GM23338 (cell line): ENCODE measurements around the gene PEDS1. TPM values are rescaled to one million over a fixed set of nuclear protein-coding genes. Genes with fewer than 3 reads are reported as not detected.

Experiments used
- ATAC-seq: fragments of 200-7000 bp; cut with Tn5 transposase; 3 replicates; pipeline ENCODE4 v1.9.1; 2020
- DNase-seq: peaks from one replicate; pipeline ENCODE4 v3.0.0-alpha.2; 2015; ENCODE audit warnings: low spot score
- H2AFZ ChIP-seq: fragments of 200-600 bp; sonication (generic); 2 replicates; pipeline ENCODE4 v1.8.0; 2016; ENCODE audit warnings: antibody characterized with exemption, mild to moderate bottlenecking, moderate library complexity
- H3F3A ChIP-seq: fragments of 200-600 bp; sonication (generic); replicated peaks from 2 replicates; pipeline ENCODE4 v1.8.0; 2017; ENCODE audit warnings: antibody characterized with exemption, mixed run types, low read depth
- H3K27ac ChIP-seq: fragments of 200-600 bp; sonication (generic); 2 replicates; pipeline ENCODE4 v1.6.1; 2016; ENCODE audit warnings: low read depth
- H3K27me3 ChIP-seq: fragments of 200-600 bp; sonication (generic); 2 replicates; pipeline ENCODE4 v1.8.0; 2016; ENCODE audit warnings: mild to moderate bottlenecking, mixed run types, moderate library complexity; ENCODE audit not compliant: insufficient read depth
- H3K36me3 ChIP-seq: fragments of 200-600 bp; sonication (generic); 2 replicates; pipeline ENCODE4 v1.8.0; 2016; ENCODE audit warnings: mild to moderate bottlenecking; ENCODE audit not compliant: insufficient read depth
- H3K4me1 ChIP-seq: fragments of 200-600 bp; sonication (generic); 2 replicates; pipeline ENCODE4 v1.8.0; 2016; ENCODE audit warnings: mild to moderate bottlenecking, moderate library complexity; ENCODE audit not compliant: insufficient read depth
- H3K4me2 ChIP-seq: fragments of 200-600 bp; sonication (generic); 2 replicates; pipeline ENCODE4 v1.7.1; 2017; ENCODE audit warnings: mixed run types
- H3K4me3 ChIP-seq: fragments of 200-600 bp; sonication (generic); 2 replicates; pipeline ENCODE4 v1.6.1; 2016; ENCODE audit warnings: mixed run types
- H3K79me2 ChIP-seq: fragments of 200-600 bp; sonication (generic); replicated peaks from 2 replicates; pipeline ENCODE4 v1.8.0; 2017; ENCODE audit warnings: mild to moderate bottlenecking; ENCODE audit not compliant: insufficient read depth
- H3K9me2 ChIP-seq: fragments of 200-600 bp; sonication (generic); 2 replicates; pipeline ENCODE4 v1.8.0; 2017; ENCODE audit not compliant: insufficient read depth
- H4K20me1 ChIP-seq: fragments of 200-600 bp; sonication (generic); replicated peaks from 2 replicates; pipeline ENCODE4 v1.8.0; 2017; ENCODE audit warnings: mild to moderate bottlenecking; ENCODE audit not compliant: insufficient read depth
- H3K27ac Mint-ChIP-seq: 2 replicates; pipeline ENCODE4 v1.8.0; 2020; ENCODE audit warnings: inconsistent platforms, mild to moderate bottlenecking, moderate library complexity, mixed read lengths
- H3K27me3 Mint-ChIP-seq: 3 replicates; pipeline ENCODE4 v1.8.0; 2022; ENCODE audit warnings: low read depth, mild to moderate bottlenecking, moderate library complexity, mixed read lengths, inconsistent platforms; ENCODE audit not compliant: insufficient read depth, poor library complexity
- H3K36me3 Mint-ChIP-seq: 3 replicates; pipeline ENCODE4 v1.8.0; 2021; ENCODE audit warnings: low read depth, mild to moderate bottlenecking, inconsistent platforms, moderate library complexity, mixed read lengths
- H3K4me1 Mint-ChIP-seq: 3 replicates; pipeline ENCODE4 v1.8.0; 2020; ENCODE audit warnings: mild to moderate bottlenecking, inconsistent platforms, mixed read lengths
- H3K4me3 Mint-ChIP-seq: 3 replicates; pipeline ENCODE4 v1.8.0; 2021; ENCODE audit warnings: moderate library complexity, mild to moderate bottlenecking, inconsistent platforms, mixed read lengths
- H3K9me3 Mint-ChIP-seq: 3 replicates; pipeline ENCODE4 v1.8.0; 2020; ENCODE audit warnings: moderate library complexity, mild to moderate bottlenecking, inconsistent platforms, mixed read lengths
- CREB1 ChIP-seq: fragments of 250-450 bp; sonication (Bioruptor Pico); IDR thresholded peaks from 2 replicates; pipeline ENCODE4 v1.5.0; 2020; ENCODE audit warnings: low read depth, mild to moderate bottlenecking, moderate library complexity
- EZH2 ChIP-seq: fragments of 200-600 bp; sonication (generic); IDR thresholded peaks from one replicate; pipeline ENCODE4 v1.8.0; 2017; ENCODE audit warnings: antibody characterized with exemption, mild to moderate bottlenecking, low read depth; ENCODE audit not compliant: unreplicated experiment
- EZH2phosphoT487 ChIP-seq: fragments of 200-600 bp; sonication (generic); IDR thresholded peaks from one replicate; pipeline ENCODE4 v1.8.1; 2018; ENCODE audit warnings: antibody characterized with exemption; ENCODE audit not compliant: unreplicated experiment
- NANOG ChIP-seq: IDR thresholded peaks from 2 replicates; pipeline ENCODE4 v1.6.1; 2016; ENCODE audit warnings: antibody characterized with exemption, borderline replicate concordance
- POLR2AphosphoS5 ChIP-seq: IDR thresholded peaks from 2 replicates; pipeline ENCODE4 v1.6.1; 2016; ENCODE audit warnings: antibody characterized with exemption, low read depth
- STAT1 ChIP-seq: IDR thresholded peaks from one replicate; pipeline ENCODE4 v1.6.1; 2016; ENCODE audit warnings: antibody characterized with exemption; ENCODE audit not compliant: unreplicated experiment
- ZNF114 ChIP-seq: fragments of 250-450 bp; sonication (Bioruptor Pico); IDR thresholded peaks from 2 replicates; pipeline ENCODE4 v1.5.0; 2020; ENCODE audit warnings: mild to moderate bottlenecking, moderate library complexity
- ZNF331 ChIP-seq: fragments of 250-450 bp; sonication (Bioruptor Pico); IDR thresholded peaks from 2 replicates; pipeline ENCODE4 v1.5.0; 2020; ENCODE audit warnings: low read depth, mild to moderate bottlenecking, moderate library complexity
- polyA plus RNA-seq: library from polyadenylated mRNA; unstranded; fragments of >200 nt; fragmentation: Nextera tagmentation; extraction: Ambion mirVana; gene quantifications from 2 replicates; pipeline ENCODE4 v1.2.1, GENCODE V29; 2016
- total RNA-seq: library from RNA; depleted of rRNA; stranded (reverse); fragments of >200 nt; shearing (Covaris generic); gene quantifications from 2 replicates; pipeline ENCODE4 v1.2.3, GENCODE V29; 2014
- TF ChIP-seq, protein P1 (sequence below): IDR thresholded peaks from one replicate; pipeline ENCODE4 v1.6.1; 2018; ENCODE audit warnings: antibody characterized with exemption; ENCODE audit not compliant: unreplicated experiment
- TF ChIP-seq, protein P2 (sequence below): IDR thresholded peaks from 2 replicates; pipeline ENCODE4 v1.6.1; 2016; ENCODE audit warnings: antibody characterized with exemption
- TF ChIP-seq, protein P3 (sequence below), 2 experiments: fragments of 200-600 bp in 1 of 2; sonication (generic) in 1 of 2; conservative IDR thresholded peaks; 2 replicates each; pipeline versions ENCODE4 v1.5.1 to v1.6.1; 2016 to 2017; ENCODE audit warnings: antibody characterized with exemption in 2 of 2, low read depth in 2 of 2, mild to moderate bottlenecking in 2 of 2, moderate library complexity in 1 of 2
- TF ChIP-seq, protein P4 (sequence below): fragments of 250-450 bp; sonication (Bioruptor Pico); IDR thresholded peaks from 2 replicates; pipeline ENCODE4 v1.5.0; 2020; ENCODE audit warnings: mild to moderate bottlenecking, moderate library complexity

PEDS1 gene
- total and polyA plus RNA-seq, 2 experiments from 2014 or later = 34.5 to 43.6 TPM

DNA sequence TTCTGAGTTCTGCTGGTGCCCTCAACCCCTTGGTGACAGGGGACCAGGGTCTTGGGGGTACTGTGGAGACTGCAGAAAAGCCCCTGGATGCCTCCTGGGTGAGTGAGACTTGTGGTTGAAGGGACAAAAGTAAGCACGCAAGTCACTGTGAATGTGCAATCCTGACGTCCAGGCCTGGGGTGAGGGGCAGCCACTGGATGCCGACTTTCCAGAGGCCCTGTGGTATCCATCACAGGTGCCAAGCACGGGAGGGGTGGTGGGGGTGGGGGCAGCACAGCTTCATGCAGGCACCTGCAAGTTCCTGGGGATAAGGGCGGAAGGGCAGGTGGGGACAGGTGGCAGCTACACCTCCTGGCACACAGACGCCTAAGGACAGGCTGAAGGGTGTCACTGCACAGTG, 20.5 kb downstream of the PEDS1 start:
- no peaks in the 10 kb centered on the region for H3K27me3 ChIP-seq
- no peaks in the 10 kb centered on the region; the same call in 1 of the 2 replicates for H3K36me3 ChIP-seq
- H3K36me3 Mint-ChIP-seq = peaks cover 37% of the 10 kb centered on the region
- H3F3A ChIP-seq = no peaks in the 10 kb centered on the region
- H3K9me2 ChIP-seq = no peaks in the 10 kb centered on the region
- peaks cover 4% of the 10 kb centered on the region; the same call in 2 of the 3 replicates for H3K4me1 Mint-ChIP-seq
- no peaks in the 10 kb centered on the region; the same call in 1 of the 2 replicates for H3K79me2 ChIP-seq
- H4K20me1 ChIP-seq = peaks cover 9% of the 10 kb centered on the region
- no peaks in the 10 kb centered on the region for H3K9me3 Mint-ChIP-seq
- H3K4me3 ChIP-seq = no peak overlapping the region
- H3K27ac Mint-ChIP-seq = no peak overlapping the region
- DNase-seq (no peak), ATAC-seq (no peak)
- H2AFZ ChIP-seq = no peak overlapping the region
- no peak overlapping the region for H3K4me3 Mint-ChIP-seq
- no peak overlapping the region for H3K27ac ChIP-seq
- H3K4me1 ChIP-seq = no peaks in the 10 kb centered on the region
- H3K4me2 ChIP-seq = no peak overlapping the region
- H3K27me3 Mint-ChIP-seq = peaks cover 5% of the 10 kb centered on the region
- TF ChIP-seq CREB1 (CRISPR knock-in tag) (no peak), EZH2phosphoT487 (no peak), NANOG (no peak), POLR2AphosphoS5 (no peak), STAT1 (no peak), ZNF331 (no peak), EZH2 (no peak), ZNF114 (CRISPR knock-in tag) (no peak)
- TF ChIP-seq, protein P1, sequence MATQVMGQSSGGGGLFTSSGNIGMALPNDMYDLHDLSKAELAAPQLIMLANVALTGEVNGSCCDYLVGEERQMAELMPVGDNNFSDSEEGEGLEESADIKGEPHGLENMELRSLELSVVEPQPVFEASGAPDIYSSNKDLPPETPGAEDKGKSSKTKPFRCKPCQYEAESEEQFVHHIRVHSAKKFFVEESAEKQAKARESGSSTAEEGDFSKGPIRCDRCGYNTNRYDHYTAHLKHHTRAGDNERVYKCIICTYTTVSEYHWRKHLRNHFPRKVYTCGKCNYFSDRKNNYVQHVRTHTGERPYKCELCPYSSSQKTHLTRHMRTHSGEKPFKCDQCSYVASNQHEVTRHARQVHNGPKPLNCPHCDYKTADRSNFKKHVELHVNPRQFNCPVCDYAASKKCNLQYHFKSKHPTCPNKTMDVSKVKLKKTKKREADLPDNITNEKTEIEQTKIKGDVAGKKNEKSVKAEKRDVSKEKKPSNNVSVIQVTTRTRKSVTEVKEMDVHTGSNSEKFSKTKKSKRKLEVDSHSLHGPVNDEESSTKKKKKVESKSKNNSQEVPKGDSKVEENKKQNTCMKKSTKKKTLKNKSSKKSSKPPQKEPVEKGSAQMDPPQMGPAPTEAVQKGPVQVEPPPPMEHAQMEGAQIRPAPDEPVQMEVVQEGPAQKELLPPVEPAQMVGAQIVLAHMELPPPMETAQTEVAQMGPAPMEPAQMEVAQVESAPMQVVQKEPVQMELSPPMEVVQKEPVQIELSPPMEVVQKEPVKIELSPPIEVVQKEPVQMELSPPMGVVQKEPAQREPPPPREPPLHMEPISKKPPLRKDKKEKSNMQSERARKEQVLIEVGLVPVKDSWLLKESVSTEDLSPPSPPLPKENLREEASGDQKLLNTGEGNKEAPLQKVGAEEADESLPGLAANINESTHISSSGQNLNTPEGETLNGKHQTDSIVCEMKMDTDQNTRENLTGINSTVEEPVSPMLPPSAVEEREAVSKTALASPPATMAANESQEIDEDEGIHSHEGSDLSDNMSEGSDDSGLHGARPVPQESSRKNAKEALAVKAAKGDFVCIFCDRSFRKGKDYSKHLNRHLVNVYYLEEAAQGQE = no peak
- TF ChIP-seq, protein P2, sequence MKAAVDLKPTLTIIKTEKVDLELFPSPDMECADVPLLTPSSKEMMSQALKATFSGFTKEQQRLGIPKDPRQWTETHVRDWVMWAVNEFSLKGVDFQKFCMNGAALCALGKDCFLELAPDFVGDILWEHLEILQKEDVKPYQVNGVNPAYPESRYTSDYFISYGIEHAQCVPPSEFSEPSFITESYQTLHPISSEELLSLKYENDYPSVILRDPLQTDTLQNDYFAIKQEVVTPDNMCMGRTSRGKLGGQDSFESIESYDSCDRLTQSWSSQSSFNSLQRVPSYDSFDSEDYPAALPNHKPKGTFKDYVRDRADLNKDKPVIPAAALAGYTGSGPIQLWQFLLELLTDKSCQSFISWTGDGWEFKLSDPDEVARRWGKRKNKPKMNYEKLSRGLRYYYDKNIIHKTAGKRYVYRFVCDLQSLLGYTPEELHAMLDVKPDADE = no peak
- TF ChIP-seq, protein P3, sequence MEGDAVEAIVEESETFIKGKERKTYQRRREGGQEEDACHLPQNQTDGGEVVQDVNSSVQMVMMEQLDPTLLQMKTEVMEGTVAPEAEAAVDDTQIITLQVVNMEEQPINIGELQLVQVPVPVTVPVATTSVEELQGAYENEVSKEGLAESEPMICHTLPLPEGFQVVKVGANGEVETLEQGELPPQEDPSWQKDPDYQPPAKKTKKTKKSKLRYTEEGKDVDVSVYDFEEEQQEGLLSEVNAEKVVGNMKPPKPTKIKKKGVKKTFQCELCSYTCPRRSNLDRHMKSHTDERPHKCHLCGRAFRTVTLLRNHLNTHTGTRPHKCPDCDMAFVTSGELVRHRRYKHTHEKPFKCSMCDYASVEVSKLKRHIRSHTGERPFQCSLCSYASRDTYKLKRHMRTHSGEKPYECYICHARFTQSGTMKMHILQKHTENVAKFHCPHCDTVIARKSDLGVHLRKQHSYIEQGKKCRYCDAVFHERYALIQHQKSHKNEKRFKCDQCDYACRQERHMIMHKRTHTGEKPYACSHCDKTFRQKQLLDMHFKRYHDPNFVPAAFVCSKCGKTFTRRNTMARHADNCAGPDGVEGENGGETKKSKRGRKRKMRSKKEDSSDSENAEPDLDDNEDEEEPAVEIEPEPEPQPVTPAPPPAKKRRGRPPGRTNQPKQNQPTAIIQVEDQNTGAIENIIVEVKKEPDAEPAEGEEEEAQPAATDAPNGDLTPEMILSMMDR (conservative IDR thresholded peaks at IDR 0.05; ENCODE audit: low read depth in 2 of 2) = no peak
- TF ChIP-seq, protein P4, sequence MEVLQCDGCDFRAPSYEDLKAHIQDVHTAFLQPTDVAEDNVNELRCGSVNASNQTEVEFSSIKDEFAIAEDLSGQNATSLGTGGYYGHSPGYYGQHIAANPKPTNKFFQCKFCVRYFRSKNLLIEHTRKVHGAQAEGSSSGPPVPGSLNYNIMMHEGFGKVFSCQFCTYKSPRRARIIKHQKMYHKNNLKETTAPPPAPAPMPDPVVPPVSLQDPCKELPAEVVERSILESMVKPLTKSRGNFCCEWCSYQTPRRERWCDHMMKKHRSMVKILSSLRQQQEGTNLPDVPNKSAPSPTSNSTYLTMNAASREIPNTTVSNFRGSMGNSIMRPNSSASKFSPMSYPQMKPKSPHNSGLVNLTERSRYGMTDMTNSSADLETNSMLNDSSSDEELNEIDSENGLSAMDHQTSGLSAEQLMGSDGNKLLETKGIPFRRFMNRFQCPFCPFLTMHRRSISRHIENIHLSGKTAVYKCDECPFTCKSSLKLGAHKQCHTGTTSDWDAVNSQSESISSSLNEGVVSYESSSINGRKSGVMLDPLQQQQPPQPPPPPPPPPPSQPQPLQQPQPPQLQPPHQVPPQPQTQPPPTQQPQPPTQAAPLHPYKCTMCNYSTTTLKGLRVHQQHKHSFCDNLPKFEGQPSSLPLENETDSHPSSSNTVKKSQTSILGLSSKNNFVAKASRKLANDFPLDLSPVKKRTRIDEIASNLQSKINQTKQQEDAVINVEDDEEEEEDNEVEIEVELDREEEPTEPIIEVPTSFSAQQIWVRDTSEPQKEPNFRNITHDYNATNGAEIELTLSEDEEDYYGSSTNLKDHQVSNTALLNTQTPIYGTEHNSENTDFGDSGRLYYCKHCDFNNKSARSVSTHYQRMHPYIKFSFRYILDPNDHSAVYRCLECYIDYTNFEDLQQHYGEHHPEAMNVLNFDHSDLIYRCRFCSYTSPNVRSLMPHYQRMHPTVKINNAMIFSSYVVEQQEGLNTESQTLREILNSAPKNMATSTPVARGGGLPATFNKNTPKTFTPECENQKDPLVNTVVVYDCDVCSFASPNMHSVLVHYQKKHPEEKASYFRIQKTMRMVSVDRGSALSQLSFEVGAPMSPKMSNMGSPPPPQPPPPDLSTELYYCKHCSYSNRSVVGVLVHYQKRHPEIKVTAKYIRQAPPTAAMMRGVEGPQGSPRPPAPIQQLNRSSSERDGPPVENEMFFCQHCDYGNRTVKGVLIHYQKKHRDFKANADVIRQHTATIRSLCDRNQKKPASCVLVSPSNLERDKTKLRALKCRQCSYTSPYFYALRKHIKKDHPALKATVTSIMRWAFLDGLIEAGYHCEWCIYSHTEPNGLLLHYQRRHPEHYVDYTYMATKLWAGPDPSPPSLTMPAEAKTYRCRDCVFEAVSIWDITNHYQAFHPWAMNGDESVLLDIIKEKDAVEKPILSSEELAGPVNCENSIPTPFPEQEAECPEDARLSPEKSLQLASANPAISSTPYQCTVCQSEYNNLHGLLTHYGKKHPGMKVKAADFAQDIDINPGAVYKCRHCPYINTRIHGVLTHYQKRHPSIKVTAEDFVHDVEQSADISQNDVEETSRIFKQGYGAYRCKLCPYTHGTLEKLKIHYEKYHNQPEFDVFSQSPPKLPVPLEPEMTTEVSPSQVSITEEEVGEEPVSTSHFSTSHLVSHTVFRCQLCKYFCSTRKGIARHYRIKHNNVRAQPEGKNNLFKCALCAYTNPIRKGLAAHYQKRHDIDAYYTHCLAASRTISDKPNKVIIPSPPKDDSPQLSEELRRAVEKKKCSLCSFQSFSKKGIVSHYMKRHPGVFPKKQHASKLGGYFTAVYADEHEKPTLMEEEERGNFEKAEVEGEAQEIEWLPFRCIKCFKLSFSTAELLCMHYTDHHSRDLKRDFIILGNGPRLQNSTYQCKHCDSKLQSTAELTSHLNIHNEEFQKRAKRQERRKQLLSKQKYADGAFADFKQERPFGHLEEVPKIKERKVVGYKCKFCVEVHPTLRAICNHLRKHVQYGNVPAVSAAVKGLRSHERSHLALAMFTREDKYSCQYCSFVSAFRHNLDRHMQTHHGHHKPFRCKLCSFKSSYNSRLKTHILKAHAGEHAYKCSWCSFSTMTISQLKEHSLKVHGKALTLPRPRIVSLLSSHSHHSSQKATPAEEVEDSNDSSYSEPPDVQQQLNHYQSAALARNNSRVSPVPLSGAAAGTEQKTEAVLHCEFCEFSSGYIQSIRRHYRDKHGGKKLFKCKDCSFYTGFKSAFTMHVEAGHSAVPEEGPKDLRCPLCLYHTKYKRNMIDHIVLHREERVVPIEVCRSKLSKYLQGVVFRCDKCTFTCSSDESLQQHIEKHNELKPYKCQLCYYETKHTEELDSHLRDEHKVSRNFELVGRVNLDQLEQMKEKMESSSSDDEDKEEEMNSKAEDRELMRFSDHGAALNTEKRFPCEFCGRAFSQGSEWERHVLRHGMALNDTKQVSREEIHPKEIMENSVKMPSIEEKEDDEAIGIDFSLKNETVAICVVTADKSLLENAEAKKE (CRISPR knock-in tag) = no peak
